Kidney glomerular epithelial cell (primary cell): ENCODE data around the gene PKD2.
"Not testable (repeated sequence)": the region's sequence is repeated elsewhere in the genome, so short reads cannot be mapped to it uniquely, and the experiment has no call there.

ENCODE experiments used
- DNase-seq: peaks from one replicate; lab custom pipeline; 2025; lab: John Stamatoyannopoulos, UW

PKD2 gene

DNA sequence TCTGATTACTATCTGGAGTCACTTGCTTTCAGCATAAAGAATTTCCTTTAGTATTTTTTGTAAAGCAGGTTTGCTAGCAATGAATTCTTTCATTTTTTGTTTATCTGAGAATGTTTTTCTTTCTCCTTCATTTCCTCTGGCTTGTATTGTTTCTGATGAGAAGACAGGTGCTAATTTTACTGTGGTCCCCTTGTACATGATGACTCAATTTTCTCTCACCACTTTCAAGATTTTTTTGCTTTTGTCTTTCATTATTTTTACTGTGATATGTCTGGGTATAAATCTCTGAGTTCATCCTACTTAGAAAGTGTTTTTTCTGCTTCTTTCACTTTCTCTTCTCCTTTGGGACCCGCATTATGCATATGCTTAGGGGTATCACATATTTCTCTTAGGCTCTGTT lies 62.6 kb downstream of the PKD2 start:
- DNase-seq = no peak

GRCh38 chr4:88075336-88075735 lies 67.9 kb downstream of the PKD2 start:
- DNase-seq = no peak

- DNase-seq = no peak
Measured at GRCh38 chr4:88077911-88078524, 70.6 kb downstream of the PKD2 start.

GRCh38 chr4:88078579-88078978 lies 71.1 kb downstream of the PKD2 start:
- no peak for DNase-seq

DNA sequence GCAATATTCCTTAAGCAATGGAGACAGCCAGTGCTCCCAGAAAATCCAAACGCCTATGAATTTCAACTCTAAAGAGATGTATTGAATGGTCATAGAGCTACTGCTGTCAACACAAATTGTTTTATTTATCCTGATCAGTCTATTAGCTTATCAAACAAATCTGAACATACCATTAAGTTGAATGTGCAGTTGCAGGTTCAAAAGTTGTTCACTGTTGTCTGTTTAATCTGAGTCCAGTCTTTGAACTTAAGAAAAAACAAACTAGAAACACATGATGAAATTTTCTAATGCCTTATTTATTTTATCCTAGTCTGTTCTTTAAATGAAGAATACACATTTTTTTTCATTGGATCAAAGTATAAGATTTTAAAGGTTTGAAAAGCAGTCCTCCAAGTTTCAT lies 73.2 kb downstream of the PKD2 start:
- no peak for DNase-seq

DNA sequence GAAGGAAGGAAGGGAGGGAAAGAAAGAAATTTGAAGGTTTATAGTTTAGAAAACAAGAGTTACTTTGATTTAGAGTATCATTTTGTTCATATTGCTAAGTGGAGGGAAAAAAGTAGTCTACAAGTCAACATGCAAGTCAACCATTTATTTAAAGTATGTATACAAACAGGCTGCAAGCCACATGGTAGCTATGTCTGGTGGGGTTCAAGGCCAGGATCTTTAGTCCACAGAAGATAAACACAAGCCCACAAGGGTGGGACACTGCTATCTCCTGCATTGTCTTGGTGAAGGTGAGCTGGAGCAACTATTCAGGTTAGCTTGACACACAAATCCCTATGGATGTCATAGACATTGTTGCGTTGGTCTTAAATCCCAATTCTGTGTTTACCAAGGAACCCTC lies 79.6 kb downstream of the PKD2 start:
- no peak for DNase-seq

GRCh38 chr4:88090898-88091297 lies 83.5 kb downstream of the PKD2 start:
- no peak for DNase-seq

GRCh38 chr4:88091378-88091777 lies 83.9 kb downstream of the PKD2 start:
- DNase-seq = no peak

- no peak for DNase-seq
Measured at GRCh38 chr4:88093874-88094273, 86.4 kb downstream of the PKD2 start.

GRCh38 chr4:88097301-88097700 lies 89.9 kb downstream of the PKD2 start:
- no peak for DNase-seq

GRCh38 chr4:88097781-88098180 lies 90.3 kb downstream of the PKD2 start:
- no peak for DNase-seq

- DNase-seq = no peak
Measured at GRCh38 chr4:88098993-88099752, 91.7 kb downstream of the PKD2 start.

DNA sequence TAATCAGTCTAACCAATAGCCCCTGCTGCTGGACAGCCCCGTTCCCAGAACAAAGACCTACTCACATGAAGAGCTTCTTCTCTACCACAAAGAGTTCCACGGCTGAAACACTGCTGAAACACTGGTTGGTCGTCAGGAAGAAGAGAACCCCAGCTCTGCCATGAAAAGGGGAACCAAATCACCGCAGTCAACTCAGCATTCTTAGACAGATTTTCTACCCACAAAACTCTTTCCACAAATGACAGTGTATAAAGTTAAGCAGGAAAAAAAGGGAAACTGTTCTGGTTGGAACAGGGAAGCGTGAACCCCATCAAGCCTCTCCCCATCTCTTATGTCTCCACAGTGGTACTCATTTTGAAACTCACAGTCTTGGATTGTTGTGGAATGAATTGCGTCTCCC lies 93.7 kb downstream of the PKD2 start:
- no peak for DNase-seq

- DNase-seq = no peak
Measured at GRCh38 chr4:88102026-88102425, 94.6 kb downstream of the PKD2 start.

DNA sequence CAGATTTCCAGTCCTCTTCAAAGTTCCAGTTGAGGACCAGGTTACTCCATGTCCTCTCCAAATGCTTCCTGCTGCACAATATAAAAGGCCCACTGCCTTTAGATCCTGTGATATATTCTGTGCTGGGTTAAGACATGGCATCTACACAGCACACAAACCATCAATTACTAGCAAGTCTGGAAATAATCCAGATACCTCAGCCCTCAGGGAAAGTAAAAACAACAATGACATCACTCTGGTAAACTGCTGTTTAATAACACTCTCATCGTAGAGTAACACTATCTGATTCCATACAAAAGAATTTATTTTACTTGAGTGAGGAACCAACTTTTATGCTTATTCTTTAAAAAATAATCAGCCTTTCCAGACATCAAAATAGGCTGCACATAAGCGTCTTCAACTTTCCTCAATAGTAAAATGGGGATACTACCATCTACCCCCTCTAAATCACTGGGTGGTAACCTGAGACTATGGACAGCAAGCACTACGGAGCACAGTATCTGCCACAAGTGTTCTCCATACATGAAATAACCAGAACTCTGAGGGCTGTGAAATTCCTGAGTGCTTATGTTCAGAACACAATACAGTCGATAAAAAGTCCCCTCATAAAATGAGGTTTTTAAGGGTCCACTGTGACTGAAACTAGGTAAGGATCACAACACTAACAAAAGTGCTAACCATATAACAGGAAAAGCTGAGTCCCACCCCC lies 97.6 kb downstream of the PKD2 start:
- DNase-seq = peak; percentile 89

GRCh38 chr4:88106205-88106604 lies 98.8 kb downstream of the PKD2 start:
- DNase-seq = no peak

DNA sequence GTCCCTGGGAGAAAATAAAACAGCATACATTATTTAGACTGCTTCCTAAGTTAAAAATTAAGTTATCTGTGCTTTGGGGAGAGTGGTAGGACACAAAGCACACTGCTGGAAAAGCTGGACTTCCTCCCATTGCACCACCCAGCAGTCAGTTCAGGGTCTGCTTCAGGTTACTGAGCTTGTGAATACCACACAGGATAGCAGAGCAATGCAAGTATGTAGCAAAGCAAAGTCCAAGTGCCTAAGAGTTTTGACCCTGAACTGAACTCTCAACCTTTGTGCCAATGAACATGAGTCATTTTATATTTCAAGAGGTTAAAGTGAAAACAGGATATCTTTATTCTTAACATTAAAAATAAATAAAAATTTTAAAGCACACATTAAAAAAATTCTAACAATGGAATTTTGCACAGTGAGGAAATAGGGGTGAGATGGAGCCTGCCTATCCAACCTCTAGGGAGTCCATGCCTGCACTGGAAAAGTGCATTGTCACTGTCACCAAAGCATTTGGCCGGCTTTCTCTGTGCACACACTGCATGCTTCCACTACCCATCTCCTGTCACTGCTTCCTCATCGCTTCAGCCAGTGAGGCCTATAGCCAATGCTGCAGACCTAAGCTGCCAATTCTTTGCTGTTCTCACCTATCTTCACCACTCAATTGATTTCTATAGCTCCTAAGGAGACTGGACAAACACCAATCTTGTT lies 100.1 kb downstream of the PKD2 start:
- DNase-seq = no peak

DNA sequence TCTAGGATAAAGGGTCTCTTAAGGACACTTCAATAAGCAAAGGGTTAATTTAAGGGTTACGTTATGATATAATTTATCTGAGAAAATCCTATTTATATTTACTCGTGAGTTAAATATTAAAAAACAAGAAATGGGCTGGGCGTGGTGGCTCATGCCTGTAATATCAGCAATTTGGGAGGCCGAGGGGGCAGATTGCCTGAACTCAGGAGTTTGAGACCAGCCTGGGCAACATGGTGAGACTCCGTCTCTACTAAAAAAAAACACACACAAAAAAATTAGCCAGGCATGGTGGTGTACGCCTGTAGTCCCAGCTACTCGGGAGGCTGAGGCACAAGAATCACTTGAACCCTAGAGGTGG lies 100.7 kb downstream of the PKD2 start:
- DNase-seq = not testable (repeated sequence)

- DNase-seq = no peak
Measured at GRCh38 chr4:88108747-88109122, 101.3 kb downstream of the PKD2 start.

DNA sequence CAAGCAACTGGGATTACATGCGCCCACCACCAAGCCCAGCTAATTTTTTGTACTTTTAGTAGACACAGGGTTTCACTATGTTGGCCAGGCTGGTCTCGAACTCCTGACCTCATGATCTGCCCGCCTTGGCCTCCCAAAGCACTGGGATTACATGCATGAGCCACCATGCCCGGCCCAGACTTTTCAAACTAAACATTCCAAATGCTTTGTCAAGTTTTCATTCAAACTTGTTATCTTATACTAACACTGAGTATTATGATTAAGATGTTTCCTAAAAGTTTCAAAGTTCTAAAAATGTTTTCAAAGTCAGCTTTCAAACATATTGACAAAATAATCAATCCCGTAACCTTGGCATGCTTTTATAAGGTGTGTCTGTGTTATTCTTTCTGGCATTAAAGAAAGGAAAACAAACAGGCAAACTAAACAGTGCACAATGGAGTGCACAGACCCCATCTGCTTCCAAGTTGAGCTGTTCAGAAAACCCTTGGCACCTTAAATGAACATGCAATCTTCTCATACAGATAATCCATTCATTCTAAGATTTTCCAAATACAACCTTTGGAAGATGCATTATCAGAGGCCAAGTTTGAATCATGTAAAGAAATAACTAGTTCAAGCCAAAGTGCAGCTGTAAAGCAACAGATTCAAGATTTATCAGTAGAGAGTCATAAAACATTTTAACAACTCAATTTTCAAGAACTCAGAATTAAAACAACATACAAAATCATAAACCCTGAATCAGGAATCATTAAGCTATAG lies 101.9 kb downstream of the PKD2 start:
- DNase-seq = no peak

GRCh38 chr4:88110826-88111225 lies 103.4 kb downstream of the PKD2 start:
- DNase-seq = no peak

- DNase-seq = no peak
Measured at GRCh38 chr4:88112856-88113255, 105.4 kb downstream of the PKD2 start.
